K562 (cell line): ENCODE measurements around the gene IL17RA.

Experiments used
- CHD2 ChIP-seq: IDR thresholded peaks from 2 replicates; pipeline ENCODE4 v1.6.1; 2011; ENCODE audit warnings: low read depth, low read length
- SPI1 ChIP-seq: IDR thresholded peaks from 2 replicates; pipeline ENCODE4 v1.6.1; 2011; ENCODE audit warnings: low read depth, low read length, control low read depth, borderline replicate concordance

DNA sequence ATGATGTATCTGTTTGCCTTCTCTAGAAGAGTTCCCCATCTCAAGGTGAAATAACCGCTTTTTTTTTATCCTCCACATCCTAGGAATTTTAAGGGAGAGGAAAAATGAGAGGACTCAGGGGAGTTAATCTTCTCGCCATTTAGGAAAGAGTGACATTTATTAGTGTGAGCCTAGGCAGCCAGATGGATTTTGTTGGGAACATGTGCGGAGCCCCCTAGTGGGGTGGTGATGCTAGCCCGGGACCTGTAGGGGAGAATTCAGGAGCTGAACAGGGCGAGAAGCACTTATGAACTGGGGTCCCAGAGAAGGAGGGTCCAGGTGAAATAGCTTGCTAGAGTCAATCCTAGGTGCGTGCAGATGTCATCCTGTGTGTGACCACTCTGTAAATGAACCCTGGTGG is 10.7 kb downstream of the IL17RA start:
- TF ChIP-seq CHD2 = no peak
- TF ChIP-seq SPI1 = no peak
